Stimulated activated CD8-positive, alpha-beta memory T cell treated with anti-CD3 and anti-CD28 coated beads, Interleukin-4, amount 100 ng/mL, for 24 hours (primary cell): Measurements from ENCODE around the gene NUP98.

ENCODE experiments used
- DNase-seq: peaks from one replicate; pipeline ENCODE4 v3.0.0-alpha.2; 2020; ENCODE audit warnings: low read depth

NUP98 gene

GRCh38 chr11:3735827-3736226 is 61.5 kb downstream of the NUP98 start:
- DNase-seq: no peak

GRCh38 chr11:3732671-3733436 is 64.5 kb downstream of the NUP98 start:
- no peak for DNase-seq

GRCh38 chr11:3723014-3723708 is 74.2 kb downstream of the NUP98 start:
- DNase-seq: no peak

- DNase-seq: no peak
These were observed 75.3 kb downstream of the NUP98 start for GRCh38 chr11:3722100-3722499.

- DNase-seq: no peak
These were observed 76.4 kb downstream of the NUP98 start for GRCh38 chr11:3720997-3721396.

GRCh38 chr11:3712274-3712673 is 85.1 kb downstream of the NUP98 start:
- no peak for DNase-seq

GRCh38 chr11:3710485-3711259 is 86.7 kb downstream of the NUP98 start:
- DNase-seq: no peak

- DNase-seq: no peak
These were observed 87.4 kb downstream of the NUP98 start for GRCh38 chr11:3709977-3710376.

GRCh38 chr11:3707176-3707575 is 90.2 kb downstream of the NUP98 start:
- DNase-seq: no peak

GRCh38 chr11:3703383-3703782 is 94.0 kb downstream of the NUP98 start:
- DNase-seq: no peak

- DNase-seq: no peak
These were observed 96.4 kb downstream of the NUP98 start for GRCh38 chr11:3700910-3701309.

GRCh38 chr11:3700410-3700809 is 96.9 kb downstream of the NUP98 start:
- no peak for DNase-seq

GRCh38 chr11:3686751-3687150 is 110.6 kb downstream of the NUP98 start:
- no peak for DNase-seq

GRCh38 chr11:3685923-3686322 is 111.4 kb downstream of the NUP98 start:
- no peak for DNase-seq

GRCh38 chr11:3684819-3685172 is 112.6 kb downstream of the NUP98 start:
- no peak for DNase-seq

GRCh38 chr11:3684129-3684818 is 113.1 kb downstream of the NUP98 start:
- no peak for DNase-seq

GRCh38 chr11:3683039-3683438 is 114.3 kb downstream of the NUP98 start:
- DNase-seq: no peak

- no peak for DNase-seq
These were observed 118.3 kb downstream of the NUP98 start for GRCh38 chr11:3679077-3679476.

GRCh38 chr11:3675971-3676370 is 121.4 kb downstream of the NUP98 start:
- no peak for DNase-seq

GRCh38 chr11:3674189-3674588 is 123.2 kb downstream of the NUP98 start:
- no peak for DNase-seq

- DNase-seq: no peak
These were observed 125.8 kb downstream of the NUP98 start, which contains the start of gene CHRNA10 for GRCh38 chr11:3671334-3672254. CHRNA10 (minus strand) TSS chr11:3671384; CDS start chr11:3671312, 72 bp downstream.
